ENCODE results near the gene ZNF837.
A peak's percentile ranks its signal among the peaks of the same experiment; 100 is the strongest.
"Not testable (repeated sequence)": the region's sequence is repeated elsewhere in the genome, so short reads cannot be mapped to it uniquely, and the experiment has no call there.

ZNF837 gene

DNA sequence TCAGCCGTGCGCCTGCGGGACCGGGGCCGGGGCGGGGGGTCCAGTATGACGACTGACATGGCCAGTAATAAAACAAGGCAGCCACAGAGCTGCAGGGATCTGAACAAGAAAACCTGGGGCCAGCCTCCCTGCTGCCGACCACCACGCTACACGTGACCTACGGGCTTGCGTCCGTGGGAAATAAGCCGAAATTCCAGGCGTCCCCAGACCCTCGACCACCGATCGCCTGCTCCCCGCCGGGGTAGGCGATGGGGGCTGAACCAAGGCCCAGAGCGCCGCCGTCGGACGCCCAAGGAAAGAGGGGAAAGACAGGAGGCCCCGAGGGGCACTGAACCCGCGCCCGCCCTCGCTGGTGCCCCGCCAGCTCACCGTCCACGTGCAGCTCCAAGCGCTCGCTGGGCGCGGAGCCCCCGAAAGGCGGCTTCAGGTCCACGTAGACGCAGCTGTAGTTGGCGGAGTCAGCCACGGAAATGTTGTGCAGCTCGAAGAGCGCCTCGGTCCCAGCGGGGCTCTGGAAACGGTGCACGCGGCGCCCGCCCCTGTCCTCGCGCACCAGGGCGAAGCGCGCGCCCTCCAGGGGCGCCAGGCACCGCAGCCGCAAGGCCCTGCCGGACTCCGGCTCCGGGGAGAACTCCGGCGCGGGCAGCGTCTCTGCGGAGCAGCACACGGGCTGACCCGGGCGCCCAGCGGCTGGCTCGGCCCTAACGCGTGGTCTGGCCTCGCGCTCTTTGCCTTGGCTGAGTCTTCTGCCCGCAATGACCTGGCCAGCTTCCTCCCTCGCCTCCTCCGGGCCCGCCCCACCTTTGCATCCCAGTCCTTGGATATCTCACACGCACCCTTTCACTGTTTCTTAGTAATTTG lies 30.6 kb downstream of the ZNF837 start:
- DNase-seq = no peak

DNA sequence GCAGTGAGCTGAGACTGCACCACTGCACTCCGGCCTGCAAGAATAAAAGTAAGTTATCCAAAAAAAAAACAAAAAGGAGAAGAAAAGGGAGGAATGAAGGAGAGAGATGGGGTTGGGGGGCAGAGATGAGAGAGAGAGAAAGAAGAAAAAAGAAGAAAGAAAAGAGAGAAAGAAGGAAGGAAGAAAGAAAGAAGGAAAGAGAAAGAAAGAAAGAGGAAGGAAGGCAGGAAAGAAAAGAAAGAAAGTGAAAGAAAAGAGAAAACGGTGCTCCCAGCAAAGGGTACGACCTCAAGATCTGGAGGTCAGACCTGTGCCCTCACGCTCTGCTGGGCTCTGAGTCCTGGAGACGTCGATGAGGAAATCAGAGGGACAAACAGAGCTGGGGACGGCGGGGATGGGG lies 31.2 kb downstream of the ZNF837 start:
- no peak for DNase-seq

DNA sequence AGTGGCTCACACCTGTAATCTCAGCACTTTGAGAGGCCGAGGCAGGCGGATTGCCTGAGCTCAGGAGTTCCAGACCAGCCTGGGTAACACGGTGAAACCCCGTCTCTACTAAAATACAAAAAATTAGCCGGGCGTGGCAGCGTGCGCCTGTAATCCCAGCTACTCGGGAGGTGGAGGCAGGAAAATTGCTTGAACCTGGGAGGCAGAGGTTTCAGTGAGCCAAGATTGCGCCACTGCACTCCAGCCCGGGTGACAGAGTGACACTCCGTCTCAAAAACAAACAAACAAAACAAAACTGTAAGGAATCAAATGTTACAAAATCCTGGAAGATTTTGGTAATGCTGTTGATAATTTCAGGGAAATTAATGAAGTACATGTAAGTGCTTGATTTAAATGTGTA lies 32.8 kb downstream of the ZNF837 start:
- not testable (repeated sequence) for DNase-seq

DNA sequence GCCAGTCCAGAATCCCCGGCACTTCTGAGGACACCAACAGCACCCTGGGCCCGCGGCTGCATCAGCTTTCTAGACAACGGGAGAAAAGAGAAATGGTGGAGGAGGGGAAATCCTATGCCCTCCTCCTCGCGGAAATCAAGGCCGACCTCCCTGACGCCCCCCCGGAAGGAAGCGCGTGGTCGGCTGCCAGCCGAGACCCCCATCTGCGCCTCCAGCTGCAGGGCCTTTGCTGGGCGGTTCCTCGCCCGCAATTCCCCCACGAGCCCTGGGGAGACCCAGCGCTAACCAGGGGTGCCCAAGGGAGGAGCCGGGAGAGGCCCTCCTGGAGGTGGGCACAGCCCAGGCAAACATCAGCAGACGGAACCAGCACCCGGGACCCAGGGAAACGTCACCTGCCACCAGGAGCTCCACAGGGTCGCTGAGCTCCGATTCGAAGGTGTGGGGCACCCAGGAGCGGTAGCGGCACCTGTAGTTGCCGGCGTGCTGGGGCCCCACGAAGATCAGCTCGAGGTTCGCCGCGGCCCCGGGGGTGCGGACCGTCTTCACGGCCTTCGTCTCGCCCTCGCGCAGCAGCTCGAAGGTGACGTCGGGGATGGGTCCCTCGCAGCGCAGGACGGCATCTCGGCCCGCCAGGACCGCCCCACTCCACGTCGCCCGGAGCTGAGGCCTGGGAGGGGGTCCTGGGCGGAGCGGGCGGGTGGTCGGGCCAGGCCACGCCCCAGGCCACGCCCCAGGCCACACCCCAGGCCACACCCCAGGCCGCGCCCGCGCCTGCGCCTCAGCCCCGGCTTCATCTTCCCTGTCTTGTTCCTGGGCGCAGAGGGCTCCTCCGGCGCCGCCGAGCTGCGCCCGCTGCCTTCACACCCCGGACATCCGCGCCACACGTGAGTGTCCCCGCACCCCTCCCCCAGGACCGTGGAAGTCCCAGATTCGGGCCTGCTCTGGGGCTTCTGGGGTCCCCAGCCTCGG lies 33.6 kb downstream of the ZNF837 start:
- DNase-seq = peak; percentile 47

DNA sequence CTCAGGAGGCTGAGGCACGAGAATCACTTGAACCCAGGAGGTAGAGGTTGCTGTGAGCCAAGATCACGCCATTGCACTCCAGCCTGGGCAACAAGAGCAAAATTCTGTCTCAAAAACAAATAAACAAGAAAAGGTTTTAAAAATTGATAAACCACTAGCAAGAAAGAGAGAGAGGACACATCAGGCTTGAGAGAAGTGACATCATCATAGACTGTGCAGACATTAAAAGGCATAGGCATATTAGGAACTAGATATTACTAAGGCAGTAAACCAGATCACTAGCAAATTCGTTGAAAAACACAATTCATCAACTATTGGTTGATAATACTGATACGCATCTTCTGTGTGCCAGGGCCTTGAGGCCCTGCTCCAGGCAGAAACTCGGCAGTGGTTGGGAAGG lies 35.3 kb downstream of the ZNF837 start:
- no peak for DNase-seq

DNA sequence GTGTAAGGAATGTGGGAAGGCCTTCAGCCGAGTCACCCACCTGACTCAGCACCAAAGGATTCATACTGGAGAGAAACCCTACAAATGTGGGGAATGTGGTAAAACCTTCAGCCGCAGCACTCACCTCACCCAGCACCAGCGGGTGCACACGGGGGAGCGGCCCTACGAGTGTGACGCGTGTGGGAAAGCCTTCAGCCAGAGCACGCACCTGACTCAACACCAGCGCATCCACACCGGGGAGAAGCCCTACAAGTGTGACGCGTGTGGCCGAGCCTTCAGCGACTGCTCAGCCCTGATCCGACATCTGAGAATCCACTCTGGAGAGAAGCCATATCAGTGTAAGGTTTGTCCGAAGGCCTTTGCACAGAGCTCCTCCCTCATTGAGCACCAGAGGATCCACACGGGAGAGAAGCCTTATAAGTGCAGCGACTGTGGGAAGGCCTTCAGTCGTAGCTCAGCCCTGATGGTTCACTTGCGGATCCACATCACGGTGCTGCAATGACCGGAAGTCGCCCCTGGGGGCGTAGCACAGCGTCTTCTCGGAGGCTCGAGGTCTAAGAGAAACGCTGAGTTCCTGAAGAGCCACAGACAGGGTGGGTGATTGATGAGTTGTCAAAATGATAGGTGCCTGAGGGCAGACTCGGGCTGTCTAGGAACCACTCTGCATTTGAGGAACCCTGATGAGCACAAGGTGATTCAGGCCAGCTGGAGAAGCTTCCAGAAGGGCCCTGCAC lies 41.8 kb downstream of the ZNF837 start:
- DNase-seq = no peak

DNA sequence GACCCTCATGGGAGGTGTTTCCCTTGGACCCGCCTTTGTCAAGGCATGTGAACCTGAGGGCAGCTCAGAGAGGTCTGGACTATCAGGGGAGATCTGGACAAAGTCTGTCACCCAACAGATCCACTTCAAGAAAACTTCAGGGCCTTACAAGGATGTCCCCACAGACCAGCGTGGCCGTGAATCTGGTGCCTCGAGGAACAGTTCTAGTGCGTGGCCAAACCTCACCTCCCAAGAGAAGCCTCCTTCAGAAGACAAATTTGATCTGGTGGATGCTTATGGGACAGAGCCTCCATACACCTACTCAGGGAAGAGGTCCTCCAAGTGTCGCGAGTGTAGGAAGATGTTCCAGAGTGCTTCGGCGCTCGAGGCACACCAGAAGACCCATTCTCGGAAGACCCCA lies 42.5 kb downstream of the ZNF837 start:
- DNase-seq = no peak

DNA sequence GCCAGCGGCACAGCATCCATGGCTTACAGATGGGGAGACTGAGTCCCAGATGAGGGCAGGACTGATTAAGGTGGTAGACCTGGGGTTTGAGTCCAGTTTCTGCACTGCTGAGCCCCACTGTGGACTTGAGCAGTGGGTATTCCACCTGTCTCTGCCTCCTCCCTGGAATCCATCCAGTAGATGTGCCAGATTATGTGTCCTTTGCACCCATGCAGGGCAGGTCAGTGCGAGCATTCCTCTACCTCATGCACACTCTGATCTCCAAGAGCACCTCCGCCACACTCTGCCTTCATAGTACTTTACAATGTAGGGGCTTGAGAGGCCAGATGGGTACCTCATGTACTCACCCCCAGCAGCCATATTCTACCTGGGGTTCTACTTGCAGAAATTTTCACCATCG lies 44.0 kb downstream of the ZNF837 start:
- no peak for DNase-seq

DNA sequence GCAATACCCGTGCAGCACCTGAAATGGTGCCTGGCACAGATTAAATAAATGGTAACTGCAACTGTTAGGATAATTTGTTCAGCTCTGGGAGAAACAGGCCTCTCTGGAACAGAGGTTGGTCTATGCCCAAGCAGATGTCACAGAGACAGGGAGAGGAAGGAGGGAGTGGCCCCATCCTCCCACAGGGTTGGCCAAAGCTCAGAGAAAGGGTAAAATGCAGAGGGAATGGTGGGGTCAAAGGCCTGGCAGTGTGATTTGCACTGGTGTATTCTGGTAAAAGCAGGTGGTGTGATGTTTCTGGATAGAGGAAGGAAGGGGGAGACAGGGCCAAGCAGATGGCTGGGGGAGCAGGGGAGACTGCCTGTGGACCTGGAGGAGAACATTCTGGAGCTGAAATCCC lies 44.6 kb downstream of the ZNF837 start:
- no peak for DNase-seq

DNA sequence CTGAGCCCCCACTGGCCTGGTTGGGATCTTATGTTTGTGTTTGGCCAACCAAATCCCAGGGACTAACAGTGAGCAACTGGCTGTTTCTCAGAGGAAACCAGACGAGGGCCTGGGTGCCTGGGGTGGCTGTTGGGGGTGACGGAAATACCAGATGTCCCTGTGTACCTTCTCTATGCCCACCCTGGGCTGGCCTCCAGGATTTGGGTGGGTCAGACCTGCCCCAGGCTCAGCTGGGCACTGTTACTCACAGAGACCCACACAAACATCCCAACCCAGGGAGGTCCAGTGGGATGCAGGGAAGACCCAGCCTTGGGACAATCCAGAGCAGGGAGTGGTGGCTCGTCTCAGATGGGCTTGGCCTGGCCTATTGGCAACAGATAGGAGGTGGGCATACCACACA lies 45.2 kb downstream of the ZNF837 start:
- no peak for DNase-seq

DNA sequence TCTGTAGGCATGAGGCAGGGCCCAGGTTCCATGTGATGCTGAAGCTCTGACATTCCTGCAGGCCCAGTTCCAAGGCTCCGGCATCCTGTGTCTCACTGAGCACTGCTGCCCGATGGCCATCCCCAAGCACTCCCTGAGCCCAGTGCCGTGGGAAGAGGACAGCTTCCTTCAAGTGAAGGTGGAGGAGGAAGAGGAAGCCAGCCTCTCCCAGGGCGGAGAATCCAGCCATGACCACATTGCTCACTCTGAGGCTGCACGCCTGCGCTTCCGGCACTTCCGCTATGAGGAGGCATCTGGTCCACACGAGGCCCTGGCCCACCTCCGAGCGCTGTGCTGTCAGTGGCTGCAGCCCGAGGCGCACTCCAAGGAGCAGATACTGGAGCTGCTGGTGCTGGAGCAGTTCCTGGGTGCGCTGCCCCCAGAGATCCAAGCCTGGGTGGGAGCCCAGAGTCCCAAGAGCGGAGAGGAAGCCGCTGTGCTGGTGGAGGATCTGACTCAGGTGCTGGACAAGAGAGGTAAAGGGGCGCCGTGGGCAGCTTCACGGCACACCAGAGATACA lies 46.1 kb downstream of the ZNF837 start:
- DNase-seq = no peak

DNA sequence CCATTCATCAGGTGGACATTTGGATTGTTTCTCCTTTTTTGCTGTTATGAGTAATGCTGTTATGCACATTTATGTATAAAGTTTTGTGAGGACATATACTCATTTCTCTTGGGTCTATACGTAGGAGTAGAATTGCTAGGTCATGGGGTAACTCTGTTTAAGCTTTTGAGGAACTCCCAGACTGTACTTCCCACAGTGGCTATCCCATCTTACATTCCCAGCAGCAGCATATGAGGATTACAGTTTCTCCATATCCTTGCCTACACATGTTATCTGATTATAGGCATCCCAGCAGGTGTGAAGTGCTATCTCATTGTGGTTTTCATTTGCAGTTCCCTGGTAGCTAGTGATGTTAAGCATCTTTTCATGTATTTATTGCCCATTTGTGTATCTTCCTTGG lies 48.1 kb downstream of the ZNF837 start:
- no peak for DNase-seq

DNA sequence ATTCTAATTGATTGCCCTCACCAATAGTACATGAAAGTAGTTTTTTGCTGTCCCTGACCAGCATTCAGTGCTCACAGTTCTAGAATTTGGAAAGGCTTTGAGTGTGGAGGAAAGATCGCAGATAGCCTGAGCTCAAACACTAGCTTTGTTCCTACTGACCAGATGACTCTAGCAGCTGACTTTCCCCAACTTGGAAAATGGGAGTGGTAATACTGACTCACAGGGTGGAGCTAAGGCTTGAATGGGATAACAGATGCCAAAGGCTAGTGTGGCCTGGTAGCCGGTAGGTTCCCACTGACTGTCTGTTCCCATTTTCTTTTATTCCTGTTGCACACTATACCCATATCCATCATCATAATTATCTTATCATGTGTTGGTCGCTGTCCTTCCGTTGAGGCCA lies 50.4 kb downstream of the ZNF837 start:
- no peak for DNase-seq

DNA sequence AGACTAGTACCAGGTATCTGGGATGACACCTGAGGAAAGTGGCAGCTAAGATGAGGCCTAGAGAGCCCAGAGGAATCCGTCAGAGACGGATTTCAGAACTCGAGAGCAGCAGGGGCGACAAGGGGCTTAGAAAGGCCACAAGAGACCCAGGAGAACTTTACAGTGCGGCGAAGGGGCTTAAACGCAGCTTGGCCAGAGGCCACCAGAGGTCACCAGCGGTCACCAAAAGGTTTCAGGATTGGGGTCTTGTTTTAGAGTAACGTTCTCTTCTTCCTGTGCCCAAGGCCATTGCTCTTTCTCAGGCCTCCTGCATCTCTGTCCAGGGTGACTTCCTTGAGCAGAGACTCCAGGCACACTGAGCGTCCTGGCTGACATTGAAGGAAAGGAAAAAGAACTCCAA lies 51.8 kb downstream of the ZNF837 start:
- no peak for DNase-seq

DNA sequence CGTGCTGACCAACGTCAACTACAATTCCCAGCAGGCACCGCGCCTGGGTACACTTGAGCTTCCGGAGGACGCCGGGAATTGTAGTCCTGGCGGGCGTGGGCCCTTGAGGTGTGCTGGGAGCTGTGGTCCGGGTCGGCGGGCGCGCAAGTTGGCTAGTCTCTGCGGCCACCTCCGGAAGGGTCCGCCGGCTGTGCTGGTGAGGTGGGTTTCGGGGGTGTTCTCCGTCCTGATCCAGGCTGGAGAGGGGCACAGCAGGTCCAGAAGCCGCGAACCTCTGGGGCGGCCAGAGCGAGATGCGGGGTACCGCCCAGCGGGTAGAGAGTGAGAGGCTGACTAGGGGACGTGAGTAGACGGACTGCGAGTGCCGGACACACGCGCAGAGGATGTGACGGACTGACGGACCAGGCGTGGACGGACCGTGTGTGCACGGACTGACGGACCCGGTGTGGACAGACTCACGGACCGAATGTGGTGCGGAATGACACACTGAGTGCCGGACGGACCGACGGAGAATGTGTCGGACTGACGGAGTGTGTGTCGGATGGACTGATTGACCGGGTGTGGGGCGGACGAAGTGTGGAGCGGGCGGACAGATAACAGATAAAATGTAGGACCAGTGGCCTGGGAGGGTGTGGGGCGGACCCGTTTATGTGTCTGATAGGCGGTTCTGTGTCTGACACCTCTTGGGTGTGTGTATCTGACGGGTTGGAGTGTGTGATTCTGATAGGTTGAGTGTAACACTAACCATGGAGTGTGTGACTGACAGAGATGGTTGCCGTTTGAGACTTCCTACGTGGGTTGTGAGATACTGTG lies 53.7 kb downstream of the ZNF837 start, which contains the start of gene ZSCAN22:
TSS of gene ZSCAN22 (plus strand) at position 81 of the 813 bp plus-strand sequence. CDS start 7,809 bp downstream, outside the sequence.
- DNase-seq = peak; percentile 78

DNA sequence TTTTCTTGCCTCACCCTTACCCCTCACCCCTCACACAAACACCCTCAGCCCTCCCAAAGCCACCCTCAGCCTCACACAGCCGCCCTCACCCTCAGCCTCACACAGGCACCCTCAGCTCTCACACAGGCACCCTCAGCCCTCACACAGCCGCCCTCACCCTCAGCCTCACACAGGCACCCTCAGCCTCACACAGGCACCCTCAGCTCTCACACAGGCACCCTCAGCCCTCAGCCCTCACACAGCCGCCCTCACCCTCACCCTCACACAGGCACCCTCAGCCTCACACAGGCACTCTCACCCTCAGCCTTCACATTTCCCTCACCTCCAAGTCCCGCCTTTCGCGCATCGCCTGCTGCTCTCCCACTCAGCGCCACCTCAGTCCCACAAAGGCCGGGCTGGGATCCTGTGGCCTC lies 54.3 kb downstream of the ZNF837 start:
- DNase-seq = no peak

DNA sequence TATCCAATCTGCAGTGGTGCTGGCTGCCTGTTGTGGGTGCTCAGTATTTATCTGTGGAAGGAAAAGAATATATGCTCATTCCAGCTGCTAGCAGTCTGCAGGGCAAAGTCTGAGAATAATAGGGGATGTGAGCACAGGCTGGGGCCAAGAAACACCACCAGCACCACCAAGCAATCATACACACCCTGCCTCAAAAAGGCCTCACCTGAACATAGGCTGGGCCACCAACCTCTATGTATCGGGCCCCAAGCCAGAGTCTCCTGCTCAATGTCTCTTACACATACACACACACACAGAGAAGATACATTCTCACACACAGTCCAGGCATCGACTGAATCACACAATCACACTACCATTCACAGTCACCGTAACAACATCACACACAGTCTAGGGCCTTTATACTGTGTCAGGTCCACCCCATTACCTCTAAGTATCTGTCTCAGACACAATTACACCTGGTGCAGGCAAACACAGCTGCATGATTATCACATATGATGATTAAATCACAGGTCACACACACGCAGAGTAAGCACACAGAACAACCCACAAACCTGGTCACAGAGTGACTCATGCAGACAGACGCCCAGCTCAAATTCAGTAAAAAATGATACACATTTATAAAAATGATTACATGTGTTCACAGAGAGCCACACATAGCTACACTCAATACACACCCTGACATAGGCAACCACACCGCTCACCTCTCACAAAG lies 55.4 kb downstream of the ZNF837 start:
- no peak for DNase-seq

DNA sequence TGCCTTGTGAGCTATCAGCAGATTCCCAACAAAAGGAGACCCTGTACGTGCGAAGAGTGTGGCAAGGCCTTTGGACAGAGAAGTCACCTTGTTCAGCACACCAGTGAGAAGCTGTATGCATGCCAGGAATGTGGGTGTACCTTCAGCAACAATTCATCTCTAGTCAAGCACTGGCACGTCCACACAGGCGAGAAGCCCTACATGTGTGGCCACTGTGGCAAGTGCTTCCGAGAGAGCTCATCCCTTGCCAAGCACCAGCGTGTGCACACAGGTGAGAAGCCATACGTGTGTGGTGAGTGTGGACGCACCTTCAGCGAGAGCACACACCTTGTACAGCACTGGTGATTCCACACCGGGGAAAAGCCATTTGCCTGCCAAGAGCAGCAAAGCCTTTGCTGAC lies 61.6 kb downstream of the ZNF837 start:
- DNase-seq = no peak

DNA sequence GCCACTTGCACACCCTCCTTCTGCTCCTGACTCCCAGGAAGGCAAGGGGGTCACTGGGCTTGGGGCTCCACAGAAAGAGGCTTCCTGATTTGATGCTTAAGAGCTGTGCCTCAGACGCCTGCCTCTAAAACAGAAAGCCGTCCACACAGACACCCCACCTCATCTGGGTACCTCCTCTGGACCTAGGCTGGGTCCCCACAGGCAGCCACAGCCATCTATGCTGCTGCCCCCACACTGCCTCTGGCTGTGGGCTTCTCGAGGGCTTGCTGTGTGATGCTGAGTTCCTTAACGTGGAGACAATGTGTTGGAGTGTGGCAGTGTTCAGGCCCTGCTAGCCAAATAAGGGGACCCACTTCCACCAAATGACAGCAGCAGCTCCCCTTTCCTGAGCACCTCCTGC lies 62.5 kb downstream of the ZNF837 start:
- DNase-seq = no peak
